ENCODE results near the gene SPINT1. TPM values are rescaled to one million over a fixed set of nuclear protein-coding genes. Genes with fewer than 3 reads are reported as not detected.

The SPINT1 gene
- total and polyA plus RNA-seq, 2 donors (not counting 1 experiment from before 2014, with no cell fraction given): under 0.01 to 0.09 TPM

GRCh38 chr15:40841741-40842140, 2.1 kb upstream of the SPINT1 start:
- no peak for TF ChIP-seq CTCF (conservative IDR thresholded peaks at IDR 0.05 in 1 of 2, IDR thresholded peaks at IDR 0.05 in 1 of 2; ENCODE audit: low read depth in 1 of 2, low read length in 2 of 2)
- no peak for TF ChIP-seq EZH2 (IDR thresholded peaks at IDR 0.05; ENCODE audit: low read length, missing control alignments)
- no peaks in the 10 kb centered on the region for H4K20me1 ChIP-seq (ENCODE audit: control insufficient read depth, extremely low read depth, insufficient read depth, low read length)
- H3K9ac ChIP-seq (ENCODE audit: insufficient read depth, low read length): no peak overlapping the region
- no peaks in the 10 kb centered on the region for H3K9me3 ChIP-seq (ENCODE audit: control insufficient read depth, insufficient read depth, low read depth, low read length)
- no peaks in the 10 kb centered on the region for H3K36me3 ChIP-seq (ENCODE audit: control insufficient read depth, insufficient read depth, low read length)
- H3K79me2 ChIP-seq (ENCODE audit: control insufficient read depth, insufficient read depth, low read length): no peaks in the 10 kb centered on the region
- H3K27ac ChIP-seq (ENCODE audit: insufficient read depth, low read length): no peak overlapping the region
- H2AFZ ChIP-seq (ENCODE audit: low read length): no peak overlapping the region
- peaks cover 41% of the 10 kb centered on the region for H3K27me3 ChIP-seq (ENCODE audit: control insufficient read depth, insufficient read depth, low read length)
- no peak overlapping the region for H3K4me3 ChIP-seq (replicated peaks in 1 of 4; ENCODE audit: control extremely low read depth in 1 of 4, insufficient read depth in 1 of 4, low read depth in 3 of 4, low read length in 4 of 4)
- H3K4me2 ChIP-seq (ENCODE audit: extremely low read depth, insufficient read depth, low read length): no peak overlapping the region
- DNase-seq (ENCODE audit: low read depth in 2 of 2): no peak
- H3K4me1 ChIP-seq (ENCODE audit: control insufficient read depth, extremely low read depth, insufficient read depth, low read length): no peaks in the 10 kb centered on the region

- Histone ChIP-seq H3K27me3 (ENCODE audit: control insufficient read depth, insufficient read depth, low read length) (peaks cover 41% of the 10 kb centered on the region), H3K9ac (ENCODE audit: insufficient read depth, low read length) (no peak overlapping the region)
These were observed 475 bp upstream of the SPINT1 start for GRCh38 chr15:40843261-40843884.

DNA sequence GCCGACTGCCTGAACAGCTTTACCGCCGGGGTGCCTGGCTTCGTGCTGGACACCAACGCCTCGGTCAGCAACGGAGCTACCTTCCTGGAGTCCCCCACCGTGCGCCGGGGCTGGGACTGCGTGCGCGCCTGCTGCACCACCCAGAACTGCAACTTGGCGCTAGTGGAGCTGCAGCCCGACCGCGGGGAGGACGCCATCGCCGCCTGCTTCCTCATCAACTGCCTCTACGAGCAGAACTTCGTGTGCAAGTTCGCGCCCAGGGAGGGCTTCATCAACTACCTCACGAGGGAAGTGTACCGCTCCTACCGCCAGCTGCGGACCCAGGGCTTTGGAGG, 815 bp downstream of the SPINT1 start:
- no peaks in the 10 kb centered on the region for H3K36me3 ChIP-seq (ENCODE audit: control insufficient read depth, insufficient read depth, low read length)
- no peaks in the 10 kb centered on the region for H3K79me2 ChIP-seq (ENCODE audit: control insufficient read depth, insufficient read depth, low read length)
- H3K9me3 ChIP-seq (ENCODE audit: control insufficient read depth, insufficient read depth, low read depth, low read length): no peaks in the 10 kb centered on the region
- H2AFZ ChIP-seq (ENCODE audit: low read length): peak overlapping the region; percentile 33
- peak overlapping the region in 2 of 4 experiments; percentile 29 to 35 for H3K4me3 ChIP-seq (replicated peaks in 1 of 4; ENCODE audit: control extremely low read depth in 1 of 4, insufficient read depth in 1 of 4, low read depth in 3 of 4, low read length in 4 of 4)
- peak in 1 of 2 donors; percentile 16 for DNase-seq (ENCODE audit: low read depth in 2 of 2)
- H3K27me3 ChIP-seq (ENCODE audit: control insufficient read depth, insufficient read depth, low read length): peaks cover 41% of the 10 kb centered on the region
- TF ChIP-seq EZH2 (IDR thresholded peaks at IDR 0.05; ENCODE audit: low read length, missing control alignments) (peak; percentile 78), CTCF (conservative IDR thresholded peaks at IDR 0.05 in 1 of 2, IDR thresholded peaks at IDR 0.05 in 1 of 2; ENCODE audit: low read depth in 1 of 2, low read length in 2 of 2) (no peak)
- H4K20me1 ChIP-seq (ENCODE audit: control insufficient read depth, extremely low read depth, insufficient read depth, low read length): no peaks in the 10 kb centered on the region
- no peaks in the 10 kb centered on the region for H3K4me1 ChIP-seq (ENCODE audit: control insufficient read depth, extremely low read depth, insufficient read depth, low read length)
- no peak overlapping the region for H3K27ac ChIP-seq (ENCODE audit: insufficient read depth, low read length)
- H3K9ac ChIP-seq (ENCODE audit: insufficient read depth, low read length): no peak overlapping the region
- peak overlapping the region; percentile 66 for H3K4me2 ChIP-seq (ENCODE audit: extremely low read depth, insufficient read depth, low read length)

More at GRCh38 chr15:40843261-40843884, 475 bp upstream of the SPINT1 start:
- Histone ChIP-seq H3K27ac (ENCODE audit: insufficient read depth, low read length) (no peak overlapping the region), H4K20me1 (ENCODE audit: control insufficient read depth, extremely low read depth, insufficient read depth, low read length) (no peaks in the 10 kb centered on the region), H3K4me2 (ENCODE audit: extremely low read depth, insufficient read depth, low read length) (no peak overlapping the region), H3K4me3 (replicated peaks in 1 of 4; ENCODE audit: control extremely low read depth in 1 of 4, insufficient read depth in 1 of 4, low read depth in 3 of 4, low read length in 4 of 4) (no peak overlapping the region), H3K9me3 (ENCODE audit: control insufficient read depth, insufficient read depth, low read depth, low read length) (no peaks in the 10 kb centered on the region), H3K4me1 (ENCODE audit: control insufficient read depth, extremely low read depth, insufficient read depth, low read length) (no peaks in the 10 kb centered on the region), H3K36me3 (ENCODE audit: control insufficient read depth, insufficient read depth, low read length) (no peaks in the 10 kb centered on the region), H2AFZ (ENCODE audit: low read length) (no peak overlapping the region), H3K79me2 (ENCODE audit: control insufficient read depth, insufficient read depth, low read length) (no peaks in the 10 kb centered on the region)
- no peak for DNase-seq (ENCODE audit: low read depth in 2 of 2)
- peak; percentile 56 for TF ChIP-seq EZH2 (IDR thresholded peaks at IDR 0.05; ENCODE audit: low read length, missing control alignments)
- TF ChIP-seq CTCF (conservative IDR thresholded peaks at IDR 0.05 in 1 of 2, IDR thresholded peaks at IDR 0.05 in 1 of 2; ENCODE audit: low read depth in 1 of 2, low read length in 2 of 2): no peak

All from fibroblast of lung (primary cell).